HEK293 (cell line): ENCODE data around the gene PLEKHA6.

Source experiments
- CTCF ChIP-seq: fragments of 450-650 bp; formaldehyde crosslinking; IDR thresholded peaks from 2 replicates; pipeline ENCODE4 v1.5.1; 2016; ENCODE audit warnings: missing biosample characterization, missing genetic modification characterization
- HOXC10 ChIP-seq: sonication (generic); formaldehyde crosslinking; IDR thresholded peaks from 2 replicates; pipeline ENCODE4 v1.8.1; 2023; ENCODE audit warnings: mild to moderate bottlenecking, missing genetic modification reagents
- REST ChIP-seq: fragments of 450-650 bp; formaldehyde crosslinking; IDR thresholded peaks from 2 replicates; pipeline ENCODE4 v1.5.1; 2016; ENCODE audit warnings: missing biosample characterization, missing genetic modification characterization
- ZBTB7A ChIP-seq: fragments of 450-650 bp; formaldehyde crosslinking; IDR thresholded peaks from 2 replicates; pipeline ENCODE4 v1.5.1; 2016; ENCODE audit warnings: low read depth, missing biosample characterization, missing genetic modification characterization
- ZNF184 ChIP-seq: fragments of 450-650 bp; IDR thresholded peaks from 2 replicates; pipeline ENCODE4 v1.5.1; 2018; ENCODE audit warnings: missing biosample characterization, mild to moderate bottlenecking, missing genetic modification characterization
- ZNF394 ChIP-seq: fragments of 450-650 bp; formaldehyde crosslinking; IDR thresholded peaks from 2 replicates; pipeline ENCODE4 v1.5.1; 2016; ENCODE audit warnings: missing biosample characterization, missing genetic modification characterization, mild to moderate bottlenecking, moderate library complexity, borderline replicate concordance
- ZNF558 ChIP-seq: fragments of 450-650 bp; formaldehyde crosslinking; IDR thresholded peaks from 2 replicates; pipeline ENCODE4 v1.5.1; 2016; ENCODE audit warnings: missing biosample characterization, missing genetic modification characterization
- ZNF626 ChIP-seq: fragments of 450-650 bp; sonication (Bioruptor Pico); formaldehyde crosslinking; IDR thresholded peaks from 2 replicates; pipeline ENCODE4 v1.5.1; 2018; ENCODE audit warnings: missing biosample characterization, missing genetic modification characterization, inconsistent platforms

GRCh38 chr1:204355913-204356312 is 3.8 kb downstream of the PLEKHA6 start:
- TF ChIP-seq ZNF394 (tag by site-specific recombination) (no peak), REST (no peak), ZNF626 (tag by site-specific recombination) (no peak), CTCF (tag by site-specific recombination) (no peak), ZBTB7A (tag by site-specific recombination) (no peak), ZNF184 (tag by site-specific recombination) (no peak), ZNF558 (tag by site-specific recombination) (no peak), HOXC10 (no peak)
